OCI-LY7 (cell line): Measurements from ENCODE around the gene GSG1L. TPM values are rescaled to one million over a fixed set of nuclear protein-coding genes. Genes with fewer than 3 reads are reported as not detected.

ENCODE experiments used
- BruUV-seq: library from RNA; stranded (reverse); fragments of 400-500 nt; replicated peaks from 2 replicates; lab custom pipeline; 2021; lab: Mats Ljungman, UMichigan
- CTCF ChIA-PET: fragments of 300-600 bp; sonication (Branson Sonifier 250); formaldehyde crosslinking; loops from one replicate; lab custom pipeline; 2022; ENCODE audit warnings: antibody characterized with exemption; ENCODE audit not compliant: unreplicated experiment; lab: Charles Lee
- POLR2A ChIA-PET: fragments of 300-600 bp; sonication (Branson Sonifier 250); formaldehyde crosslinking; loops from one replicate; lab custom pipeline; 2022; ENCODE audit warnings: antibody characterized with exemption; lab: Charles Lee
- DNase-seq: peaks from one replicate; pipeline ENCODE4 v3.0.0-alpha.2; 2015; ENCODE audit warnings: low spot score
- H2AFZ ChIP-seq: fragments of 200-600 bp; sonication (generic), shearing (Covaris generic); 2 replicates; pipeline ENCODE4 v1.6.1; 2014; ENCODE audit warnings: mild to moderate bottlenecking, antibody characterized with exemption, low read length, moderate library complexity
- H3K27ac ChIP-seq: fragments of 200-600 bp; sonication (generic); 2 replicates; pipeline ENCODE4 v1.5.1; 2014; ENCODE audit warnings: mixed run types, low read depth, mild to moderate bottlenecking, moderate library complexity, low read length, inconsistent platforms; ENCODE audit not compliant: poor library complexity, severe bottlenecking
- H3K36me3 ChIP-seq: fragments of 200-600 bp; sonication (generic); 2 replicates; pipeline ENCODE4 v1.6.1; 2014; ENCODE audit warnings: mild to moderate bottlenecking, antibody characterized with exemption, low read length, moderate library complexity, mixed read lengths; ENCODE audit not compliant: insufficient read depth
- H3K4me1 ChIP-seq: fragments of 200-600 bp; sonication (generic); 2 replicates; pipeline ENCODE4 v1.5.1; 2014; ENCODE audit warnings: mild to moderate bottlenecking, low read length; ENCODE audit not compliant: insufficient read depth, poor library complexity, severe bottlenecking
- H3K4me2 ChIP-seq: fragments of 200-600 bp; sonication (generic); 2 replicates; pipeline ENCODE4 v1.6.1; 2014; ENCODE audit warnings: mild to moderate bottlenecking, low read length
- H3K4me3 ChIP-seq: fragments of 200-600 bp; sonication (generic); 2 replicates; pipeline ENCODE4 v1.5.1; 2014; ENCODE audit warnings: mild to moderate bottlenecking, low read depth, low read length; ENCODE audit not compliant: poor library complexity, severe bottlenecking
- H3K79me2 ChIP-seq: fragments of 200-600 bp; sonication (generic); 2 replicates; pipeline ENCODE4 v1.6.1; 2016; ENCODE audit warnings: low read depth, mild to moderate bottlenecking, low read length, moderate library complexity, mixed read lengths; ENCODE audit not compliant: insufficient read depth
- H3K9me2 ChIP-seq: fragments of 200-600 bp; sonication (generic); 2 replicates; pipeline ENCODE4 v1.6.1; 2016; ENCODE audit warnings: mild to moderate bottlenecking, low read length, mixed read lengths; ENCODE audit not compliant: insufficient read depth
- H3K9me3 ChIP-seq: fragments of 200-600 bp; sonication (generic); 2 replicates; pipeline ENCODE4 v1.6.1; 2014; ENCODE audit warnings: mild to moderate bottlenecking, mixed run types, low read length, mixed read lengths
- H4K20me1 ChIP-seq: fragments of 200-600 bp; sonication (generic); 2 replicates; pipeline ENCODE4 v1.6.1; 2014; ENCODE audit warnings: mild to moderate bottlenecking, antibody characterized with exemption, low read length, moderate library complexity, mixed read lengths; ENCODE audit not compliant: insufficient read depth
- CTCF ChIP-seq: fragments of 200-600 bp; sonication (generic); conservative IDR thresholded peaks from 2 replicates; pipeline ENCODE4 v1.5.1; 2014; ENCODE audit warnings: mild to moderate bottlenecking, antibody characterized with exemption, low read length, moderate library complexity, mixed read lengths
- EZH2phosphoT487 ChIP-seq: fragments of 200-600 bp; sonication (generic); IDR thresholded peaks from 2 replicates; pipeline ENCODE4 v1.6.1; 2018; ENCODE audit warnings: low read depth, borderline replicate concordance, mild to moderate bottlenecking, mixed run types, antibody characterized with exemption, low read length, moderate library complexity, mixed read lengths
- intact Hi-C: fragments of 100-400 bp; cut with micrococcal nuclease; formaldehyde crosslinking; loops from one replicate; pipeline ENCODE4 v1.10.0; 2022; ENCODE audit not compliant: unreplicated experiment
- total RNA-seq, 2 experiments: library from RNA; depleted of rRNA in 1 of 2; stranded (reverse); fragments of >200 nt in 1 of 2; shearing (Covaris generic) in 1 of 2; gene quantifications; 2 replicates each; pipeline ENCODE4 v1.2.3, GENCODE V29; 2014 to 2022

Gene GSG1L
- total RNA-seq, 2 experiments from 2014 or later, result not detected

GRCh38 chr16:28057949-28058348, 5.6 kb downstream of the GSG1L start:
- no TSS peak for BruUV-seq

GRCh38 chr16:28053461-28053860, 10.1 kb downstream of the GSG1L start:
- POLR2A ChIA-PET, result no interaction called here
- Histone ChIP-seq H3K79me2 (no peaks in the 10 kb centered on the region), H3K9me3 (no peaks in the 10 kb centered on the region), H3K4me2 (no peak overlapping the region), H4K20me1 (no peaks in the 10 kb centered on the region), H2AFZ (no peak overlapping the region), H3K27ac (no peak overlapping the region), H3K4me3 (no peak overlapping the region), H3K9me2 (no peaks in the 10 kb centered on the region), H3K4me1 (no peaks in the 10 kb centered on the region), H3K36me3 (no peaks in the 10 kb centered on the region)
- intact Hi-C loops, result no loop called here
- TF ChIP-seq CTCF, result no peak
- TF ChIP-seq EZH2phosphoT487, result no peak
- no TSS peak for BruUV-seq
- CTCF ChIA-PET, result no interaction called here
- DNase-seq, result no peak

More at GRCh38 chr16:28057949-28058348, 5.6 kb downstream of the GSG1L start:
- H3K4me3 ChIP-seq, result no peak overlapping the region
- no peaks in the 10 kb centered on the region for H3K9me2 ChIP-seq
- no peaks in the 10 kb centered on the region for H4K20me1 ChIP-seq
- intact Hi-C loops, result no loop called here
- no peaks in the 10 kb centered on the region for H3K79me2 ChIP-seq
- no peaks in the 10 kb centered on the region for H3K4me1 ChIP-seq
- H3K36me3 ChIP-seq, result no peaks in the 10 kb centered on the region
- H2AFZ ChIP-seq, result no peak overlapping the region
- ChIA-PET POLR2A (no interaction called here), CTCF (no interaction called here)
- TF ChIP-seq EZH2phosphoT487, result no peak
- TF ChIP-seq CTCF, result no peak
- no peaks in the 10 kb centered on the region for H3K9me3 ChIP-seq
- H3K4me2 ChIP-seq, result no peak overlapping the region
- H3K27ac ChIP-seq, result no peak overlapping the region
- DNase-seq, result no peak

- Histone ChIP-seq H3K4me1 (no peaks in the 10 kb centered on the region), H3K27ac (no peak overlapping the region), H3K4me2 (no peak overlapping the region), H4K20me1 (no peaks in the 10 kb centered on the region), H3K79me2 (no peaks in the 10 kb centered on the region), H2AFZ (no peak overlapping the region), H3K9me2 (no peaks in the 10 kb centered on the region), H3K9me3 (no peaks in the 10 kb centered on the region), H3K4me3 (no peak overlapping the region), H3K36me3 (no peaks in the 10 kb centered on the region)
- intact Hi-C loops, result no loop called here
- POLR2A ChIA-PET, result no interaction called here
- DNase-seq, result no peak
- TF ChIP-seq CTCF (no peak), EZH2phosphoT487 (no peak)
- CTCF ChIA-PET, result no interaction called here
- BruUV-seq, result no TSS peak
These were observed 11.0 kb downstream of the GSG1L start for GRCh38 chr16:28052274-28053128.
